ENCODE data around the gene TGFA.

DNA sequence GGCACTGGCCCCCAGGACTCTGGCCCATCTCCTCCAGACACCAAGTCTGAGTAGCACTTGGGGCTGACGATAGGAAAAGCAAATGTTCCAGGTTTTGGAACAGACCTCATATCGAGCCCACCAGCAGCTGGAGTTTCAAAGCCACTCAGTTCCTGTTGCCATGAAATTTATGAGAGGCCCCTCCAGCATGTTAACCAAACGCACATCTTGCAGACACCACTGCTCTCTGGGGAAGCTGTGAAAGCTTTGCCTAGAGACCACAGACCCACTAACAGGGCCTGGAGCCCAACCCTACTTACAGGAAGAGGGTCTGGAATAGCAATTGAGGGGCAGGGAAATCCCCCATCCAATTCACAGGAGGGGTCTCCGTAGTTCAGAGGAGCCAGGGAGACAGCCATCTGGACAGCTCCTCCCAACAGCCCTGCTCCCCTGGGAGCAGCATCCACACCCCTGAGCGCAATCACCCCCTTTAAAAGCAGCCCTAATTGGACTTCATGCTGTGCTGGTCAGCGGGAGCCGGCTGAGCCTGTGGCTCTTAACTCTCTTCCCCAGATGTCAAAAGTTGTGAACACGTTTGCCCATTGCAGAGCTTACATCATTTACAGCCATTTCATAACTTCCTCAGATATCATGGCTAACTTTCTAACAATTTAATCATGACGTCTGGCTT is 81.3 kb downstream of the TGFA start:
- no peak for TF ChIP-seq ZNF501 (tag by site-specific recombination; IDR thresholded peaks at IDR 0.05)
- TF ChIP-seq ZFP37 (tag by site-specific recombination; IDR thresholded peaks at IDR 0.05): no peak
- TF ChIP-seq, protein P1, sequence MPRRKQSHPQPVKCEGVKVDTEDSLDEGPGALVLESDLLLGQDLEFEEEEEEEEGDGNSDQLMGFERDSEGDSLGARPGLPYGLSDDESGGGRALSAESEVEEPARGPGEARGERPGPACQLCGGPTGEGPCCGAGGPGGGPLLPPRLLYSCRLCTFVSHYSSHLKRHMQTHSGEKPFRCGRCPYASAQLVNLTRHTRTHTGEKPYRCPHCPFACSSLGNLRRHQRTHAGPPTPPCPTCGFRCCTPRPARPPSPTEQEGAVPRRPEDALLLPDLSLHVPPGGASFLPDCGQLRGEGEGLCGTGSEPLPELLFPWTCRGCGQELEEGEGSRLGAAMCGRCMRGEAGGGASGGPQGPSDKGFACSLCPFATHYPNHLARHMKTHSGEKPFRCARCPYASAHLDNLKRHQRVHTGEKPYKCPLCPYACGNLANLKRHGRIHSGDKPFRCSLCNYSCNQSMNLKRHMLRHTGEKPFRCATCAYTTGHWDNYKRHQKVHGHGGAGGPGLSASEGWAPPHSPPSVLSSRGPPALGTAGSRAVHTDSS (tag by site-specific recombination; IDR thresholded peaks at IDR 0.05): no peak
- TF ChIP-seq BCL11A (tag by site-specific recombination; IDR thresholded peaks at IDR 0.05; ENCODE audit: low read depth): no peak
- TF ChIP-seq, protein P2, sequence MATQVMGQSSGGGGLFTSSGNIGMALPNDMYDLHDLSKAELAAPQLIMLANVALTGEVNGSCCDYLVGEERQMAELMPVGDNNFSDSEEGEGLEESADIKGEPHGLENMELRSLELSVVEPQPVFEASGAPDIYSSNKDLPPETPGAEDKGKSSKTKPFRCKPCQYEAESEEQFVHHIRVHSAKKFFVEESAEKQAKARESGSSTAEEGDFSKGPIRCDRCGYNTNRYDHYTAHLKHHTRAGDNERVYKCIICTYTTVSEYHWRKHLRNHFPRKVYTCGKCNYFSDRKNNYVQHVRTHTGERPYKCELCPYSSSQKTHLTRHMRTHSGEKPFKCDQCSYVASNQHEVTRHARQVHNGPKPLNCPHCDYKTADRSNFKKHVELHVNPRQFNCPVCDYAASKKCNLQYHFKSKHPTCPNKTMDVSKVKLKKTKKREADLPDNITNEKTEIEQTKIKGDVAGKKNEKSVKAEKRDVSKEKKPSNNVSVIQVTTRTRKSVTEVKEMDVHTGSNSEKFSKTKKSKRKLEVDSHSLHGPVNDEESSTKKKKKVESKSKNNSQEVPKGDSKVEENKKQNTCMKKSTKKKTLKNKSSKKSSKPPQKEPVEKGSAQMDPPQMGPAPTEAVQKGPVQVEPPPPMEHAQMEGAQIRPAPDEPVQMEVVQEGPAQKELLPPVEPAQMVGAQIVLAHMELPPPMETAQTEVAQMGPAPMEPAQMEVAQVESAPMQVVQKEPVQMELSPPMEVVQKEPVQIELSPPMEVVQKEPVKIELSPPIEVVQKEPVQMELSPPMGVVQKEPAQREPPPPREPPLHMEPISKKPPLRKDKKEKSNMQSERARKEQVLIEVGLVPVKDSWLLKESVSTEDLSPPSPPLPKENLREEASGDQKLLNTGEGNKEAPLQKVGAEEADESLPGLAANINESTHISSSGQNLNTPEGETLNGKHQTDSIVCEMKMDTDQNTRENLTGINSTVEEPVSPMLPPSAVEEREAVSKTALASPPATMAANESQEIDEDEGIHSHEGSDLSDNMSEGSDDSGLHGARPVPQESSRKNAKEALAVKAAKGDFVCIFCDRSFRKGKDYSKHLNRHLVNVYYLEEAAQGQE (tag by site-specific recombination; IDR thresholded peaks at IDR 0.05): peak; percentile 82
- TF ChIP-seq, protein P3, sequence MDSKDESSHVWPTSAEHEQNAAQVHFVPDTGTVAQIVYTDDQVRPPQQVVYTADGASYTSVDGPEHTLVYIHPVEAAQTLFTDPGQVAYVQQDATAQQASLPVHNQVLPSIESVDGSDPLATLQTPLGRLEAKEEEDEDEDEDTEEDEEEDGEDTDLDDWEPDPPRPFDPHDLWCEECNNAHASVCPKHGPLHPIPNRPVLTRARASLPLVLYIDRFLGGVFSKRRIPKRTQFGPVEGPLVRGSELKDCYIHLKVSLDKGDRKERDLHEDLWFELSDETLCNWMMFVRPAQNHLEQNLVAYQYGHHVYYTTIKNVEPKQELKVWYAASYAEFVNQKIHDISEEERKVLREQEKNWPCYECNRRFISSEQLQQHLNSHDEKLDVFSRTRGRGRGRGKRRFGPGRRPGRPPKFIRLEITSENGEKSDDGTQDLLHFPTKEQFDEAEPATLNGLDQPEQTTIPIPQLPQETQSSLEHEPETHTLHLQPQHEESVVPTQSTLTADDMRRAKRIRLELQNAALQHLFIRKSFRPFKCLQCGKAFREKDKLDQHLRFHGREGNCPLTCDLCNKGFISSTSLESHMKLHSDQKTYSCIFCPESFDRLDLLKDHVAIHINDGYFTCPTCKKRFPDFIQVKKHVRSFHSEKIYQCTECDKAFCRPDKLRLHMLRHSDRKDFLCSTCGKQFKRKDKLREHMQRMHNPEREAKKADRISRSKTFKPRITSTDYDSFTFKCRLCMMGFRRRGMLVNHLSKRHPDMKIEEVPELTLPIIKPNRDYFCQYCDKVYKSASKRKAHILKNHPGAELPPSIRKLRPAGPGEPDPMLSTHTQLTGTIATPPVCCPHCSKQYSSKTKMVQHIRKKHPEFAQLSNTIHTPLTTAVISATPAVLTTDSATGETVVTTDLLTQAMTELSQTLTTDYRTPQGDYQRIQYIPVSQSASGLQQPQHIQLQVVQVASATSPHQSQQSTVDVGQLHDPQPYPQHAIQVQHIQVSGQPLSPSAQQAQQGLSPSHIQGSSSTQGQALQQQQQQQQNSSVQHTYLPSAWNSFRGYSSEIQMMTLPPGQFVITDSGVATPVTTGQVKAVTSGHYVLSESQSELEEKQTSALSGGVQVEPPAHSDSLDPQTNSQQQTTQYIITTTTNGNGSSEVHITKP (tag by site-specific recombination; IDR thresholded peaks at IDR 0.05): no peak
- no peak for TF ChIP-seq SP7 (tag by site-specific recombination; IDR thresholded peaks at IDR 0.05)
- TF ChIP-seq, protein P4, sequence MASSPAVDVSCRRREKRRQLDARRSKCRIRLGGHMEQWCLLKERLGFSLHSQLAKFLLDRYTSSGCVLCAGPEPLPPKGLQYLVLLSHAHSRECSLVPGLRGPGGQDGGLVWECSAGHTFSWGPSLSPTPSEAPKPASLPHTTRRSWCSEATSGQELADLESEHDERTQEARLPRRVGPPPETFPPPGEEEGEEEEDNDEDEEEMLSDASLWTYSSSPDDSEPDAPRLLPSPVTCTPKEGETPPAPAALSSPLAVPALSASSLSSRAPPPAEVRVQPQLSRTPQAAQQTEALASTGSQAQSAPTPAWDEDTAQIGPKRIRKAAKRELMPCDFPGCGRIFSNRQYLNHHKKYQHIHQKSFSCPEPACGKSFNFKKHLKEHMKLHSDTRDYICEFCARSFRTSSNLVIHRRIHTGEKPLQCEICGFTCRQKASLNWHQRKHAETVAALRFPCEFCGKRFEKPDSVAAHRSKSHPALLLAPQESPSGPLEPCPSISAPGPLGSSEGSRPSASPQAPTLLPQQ (tag by site-specific recombination; IDR thresholded peaks at IDR 0.05): 0 out of 2 replicates have a peak, but pooled peaks have one; percentile 15
- TF ChIP-seq, protein P5, sequence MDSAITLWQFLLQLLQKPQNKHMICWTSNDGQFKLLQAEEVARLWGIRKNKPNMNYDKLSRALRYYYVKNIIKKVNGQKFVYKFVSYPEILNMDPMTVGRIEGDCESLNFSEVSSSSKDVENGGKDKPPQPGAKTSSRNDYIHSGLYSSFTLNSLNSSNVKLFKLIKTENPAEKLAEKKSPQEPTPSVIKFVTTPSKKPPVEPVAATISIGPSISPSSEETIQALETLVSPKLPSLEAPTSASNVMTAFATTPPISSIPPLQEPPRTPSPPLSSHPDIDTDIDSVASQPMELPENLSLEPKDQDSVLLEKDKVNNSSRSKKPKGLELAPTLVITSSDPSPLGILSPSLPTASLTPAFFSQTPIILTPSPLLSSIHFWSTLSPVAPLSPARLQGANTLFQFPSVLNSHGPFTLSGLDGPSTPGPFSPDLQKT (IDR thresholded peaks at IDR 0.05; ENCODE audit: borderline replicate concordance, low read depth, low read length): no peak
- TF ChIP-seq TRIM28 (IDR thresholded peaks at IDR 0.05; ENCODE audit: borderline replicate concordance, low read length): no peak
- no peak for TF ChIP-seq ZFHX2 (tag by site-specific recombination; conservative IDR thresholded peaks at IDR 0.05)
- no peak for TF ChIP-seq KLF10 (tag by site-specific recombination; IDR thresholded peaks at IDR 0.05)

Measured in HEK293 (cell line).